HG03354 (cell line): ENCODE results near the gene TGM5.
"Not testable (repeated sequence)": the region's sequence is repeated elsewhere in the genome, so short reads cannot be mapped to it uniquely, and the experiment has no call there.

ENCODE experiments used
- ATAC-seq: cut with Tn5 transposase; IDR thresholded peaks from one replicate; pipeline ENCODE4 v1.9.1; 2021; ENCODE audit warnings: mild to moderate bottlenecking; ENCODE audit not compliant: unreplicated experiment, poor library complexity, severe bottlenecking

TGM5 gene

GRCh38 chr15:43206054-43206453, 60.7 kb downstream of the TGM5 start:
- ATAC-seq, result no peak

GRCh38 chr15:43204016-43204901, 62.5 kb downstream of the TGM5 start:
- ATAC-seq, result no peak

DNA sequence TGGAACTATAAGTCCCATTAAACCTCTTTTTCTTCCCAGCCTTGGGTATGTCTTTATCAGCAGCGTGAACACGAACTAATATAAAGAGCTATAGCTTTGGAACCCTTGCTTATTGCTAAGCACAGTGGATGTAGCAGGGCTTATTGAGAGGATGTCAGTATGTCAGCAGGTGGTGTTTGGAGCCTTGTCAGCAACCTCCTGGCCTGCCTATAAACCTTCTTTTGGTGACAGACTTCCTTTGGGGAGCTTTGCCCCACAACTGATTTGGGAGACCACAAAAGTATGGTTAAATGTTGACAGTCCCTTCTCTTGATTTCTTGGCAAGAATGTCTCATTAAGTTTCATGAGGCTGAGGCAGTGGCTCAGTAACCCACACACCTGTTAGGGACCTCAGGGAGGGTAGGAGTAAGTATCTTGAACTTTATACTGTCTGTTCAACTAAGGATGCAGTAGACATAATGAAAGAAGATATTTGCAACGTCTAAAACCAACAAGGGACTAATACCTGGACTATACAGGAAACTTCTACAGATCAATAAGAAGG, 66.7 kb downstream of the TGM5 start:
- ATAC-seq, result no peak

GRCh38 chr15:43198992-43199391, 67.7 kb downstream of the TGM5 start:
- no peak for ATAC-seq

DNA sequence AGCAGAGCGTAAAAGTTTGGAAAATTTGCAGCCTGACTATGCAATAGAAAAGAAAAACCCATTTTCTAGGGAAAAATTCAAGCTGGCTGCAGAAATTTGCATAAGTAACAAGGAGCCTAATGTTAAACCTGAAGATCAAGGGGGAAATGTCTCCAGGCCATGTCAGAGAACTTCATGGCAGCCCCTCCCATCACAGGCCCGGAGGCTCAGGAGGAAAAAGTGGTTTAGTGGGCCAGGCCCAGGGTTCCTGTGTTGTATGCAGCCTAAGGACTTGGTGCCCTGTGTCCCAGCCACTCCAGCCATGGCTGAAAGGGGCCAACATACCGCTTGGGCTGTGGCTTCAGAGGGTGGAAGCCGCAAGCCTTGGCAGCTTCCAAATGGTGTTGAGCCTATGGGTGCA, 68.2 kb downstream of the TGM5 start:
- ATAC-seq, result not testable (repeated sequence)

GRCh38 chr15:43197773-43198172, 69.0 kb downstream of the TGM5 start:
- not testable (repeated sequence) for ATAC-seq

- ATAC-seq, result no peak
Observed at GRCh38 chr15:43196760-43197548, 69.8 kb downstream of the TGM5 start.

- no peak for ATAC-seq
Observed at GRCh38 chr15:43194795-43195194, 71.9 kb downstream of the TGM5 start.

DNA sequence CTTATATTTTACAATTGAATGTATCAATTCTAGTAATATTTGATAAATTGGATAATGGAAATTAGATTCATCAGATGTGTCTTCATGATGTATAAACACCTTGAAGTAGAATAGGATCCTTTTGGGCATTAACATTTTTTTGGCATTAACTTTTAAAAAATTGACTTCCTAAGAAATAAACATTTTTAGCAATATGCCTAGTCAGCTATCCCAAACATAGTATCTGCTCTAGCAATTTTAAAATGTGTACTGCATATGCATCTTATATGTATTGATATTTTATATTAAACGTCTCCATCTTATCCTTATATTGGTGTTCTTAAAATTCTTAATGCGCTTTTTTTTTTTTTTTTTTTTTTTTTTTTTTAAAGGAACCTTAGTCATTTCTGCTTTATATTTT, 73.0 kb downstream of the TGM5 start:
- no peak for ATAC-seq

DNA sequence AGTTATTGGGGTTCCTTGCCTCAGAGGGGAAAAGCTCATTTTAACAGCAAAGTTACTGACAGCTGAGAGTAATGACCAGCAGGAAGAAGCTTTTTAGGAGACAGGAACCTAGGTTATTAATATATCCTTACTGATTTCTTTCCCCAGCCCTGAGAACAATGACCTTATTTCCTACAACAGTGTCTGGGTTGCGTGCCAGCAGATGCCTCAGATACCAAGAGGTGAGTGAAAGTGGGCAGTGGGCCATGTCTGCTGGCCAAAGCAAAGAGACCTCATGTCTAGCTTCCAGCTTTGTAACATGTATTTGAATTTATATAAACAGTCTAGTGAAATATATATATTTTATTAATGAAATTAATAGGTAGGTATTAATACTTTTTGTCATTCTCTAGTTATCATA, 76.5 kb downstream of the TGM5 start:
- no peak for ATAC-seq

- ATAC-seq, result no peak
Observed at GRCh38 chr15:43189296-43189695, 77.4 kb downstream of the TGM5 start.

DNA sequence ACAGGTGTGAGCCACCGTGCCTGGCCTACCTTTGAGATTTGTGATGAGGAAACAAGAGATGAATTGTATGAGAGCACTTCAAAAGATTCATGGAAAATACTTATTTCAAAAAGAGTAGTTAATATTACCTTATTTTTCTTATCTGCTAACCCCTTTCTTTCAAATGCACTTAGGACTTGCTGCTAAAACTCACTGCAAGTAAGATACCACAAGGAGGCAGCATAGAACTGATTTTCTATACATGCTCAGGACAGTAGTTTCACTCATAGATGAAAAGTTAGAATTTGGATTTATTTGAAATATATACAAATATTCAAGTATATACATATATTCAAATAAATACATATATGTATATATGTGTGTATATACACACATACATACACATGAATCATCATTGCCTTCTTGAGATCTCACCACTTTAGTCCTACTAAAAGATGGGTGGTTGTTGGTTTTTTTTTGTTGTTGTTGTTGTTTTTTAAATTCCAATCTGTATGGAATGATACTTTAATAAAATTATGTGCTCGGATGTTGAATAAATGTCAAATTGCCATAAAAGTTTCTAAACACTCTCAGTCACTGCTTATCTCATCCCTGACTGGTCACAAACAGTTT, 79.1 kb downstream of the TGM5 start:
- ATAC-seq, result no peak

GRCh38 chr15:43186003-43186353, 80.8 kb downstream of the TGM5 start:
- peak; percentile 19 for ATAC-seq

DNA sequence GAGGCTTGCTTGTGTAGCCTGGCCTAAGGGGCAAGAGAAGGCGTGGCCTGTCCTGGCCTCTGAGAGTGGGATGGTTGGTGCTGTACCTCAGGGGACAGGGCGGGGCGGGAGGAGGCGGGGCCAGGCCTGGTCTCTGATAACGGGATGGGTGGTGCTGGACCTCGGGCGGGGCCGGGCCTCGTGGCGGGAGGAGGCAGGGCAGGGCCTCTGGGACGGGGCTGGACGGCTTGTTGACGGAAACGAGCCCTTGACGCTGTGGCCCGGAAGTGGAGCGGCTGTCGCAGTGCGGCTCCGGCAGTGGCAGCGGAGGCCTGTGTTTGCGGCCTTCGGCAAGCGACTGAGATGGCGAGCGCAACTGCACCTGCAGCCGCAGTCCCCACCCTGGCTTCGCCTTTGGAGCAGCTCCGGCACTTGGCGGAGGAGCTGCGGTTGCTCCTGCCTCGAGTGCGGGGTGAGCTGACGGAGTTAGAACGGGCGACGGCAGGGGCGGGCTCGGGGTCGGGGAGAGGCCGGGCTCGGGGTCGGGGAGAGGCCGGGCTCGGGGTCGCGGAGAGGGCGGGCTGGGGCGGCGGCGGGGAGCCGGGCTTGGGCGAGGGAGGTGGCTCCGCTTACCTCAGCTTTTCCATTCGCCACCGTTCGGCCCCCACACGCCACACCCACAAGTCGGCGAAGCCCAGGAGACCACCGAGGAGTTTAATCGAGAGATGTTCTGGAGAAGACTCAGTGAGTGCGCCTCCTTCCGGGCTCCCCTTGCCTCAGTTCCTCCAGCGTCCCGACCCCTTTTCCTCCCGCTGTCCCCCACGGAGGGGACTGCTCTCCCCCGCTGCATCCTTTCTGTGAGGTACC, 81.3 kb downstream of the TGM5 start, which contains the start of gene CCNDBP1:
CCNDBP1 (plus strand) TSS at position 247 of the 846 bp plus-strand sequence; CDS start at position 343, 96 bp downstream.
- peak; percentile 95 for ATAC-seq

GRCh38 chr15:43184407-43185124, 82.2 kb downstream of the TGM5 start:
- peak; percentile 2 for ATAC-seq

- ATAC-seq, result no peak
Observed at GRCh38 chr15:43183270-43183669, 83.5 kb downstream of the TGM5 start.
